ENCODE measurements around the gene FGFR4.
A peak's percentile ranks its signal among the peaks of the same experiment; 100 is the strongest.

FGFR4 gene

GRCh38 chr5:177103523-177104253, 17.0 kb downstream of the FGFR4 start:
- no peak for DNase-seq (ENCODE audit: low read depth)

GRCh38 chr5:177105691-177106476, 19.2 kb downstream of the FGFR4 start:
- no peak for DNase-seq (ENCODE audit: low read depth)

DNA sequence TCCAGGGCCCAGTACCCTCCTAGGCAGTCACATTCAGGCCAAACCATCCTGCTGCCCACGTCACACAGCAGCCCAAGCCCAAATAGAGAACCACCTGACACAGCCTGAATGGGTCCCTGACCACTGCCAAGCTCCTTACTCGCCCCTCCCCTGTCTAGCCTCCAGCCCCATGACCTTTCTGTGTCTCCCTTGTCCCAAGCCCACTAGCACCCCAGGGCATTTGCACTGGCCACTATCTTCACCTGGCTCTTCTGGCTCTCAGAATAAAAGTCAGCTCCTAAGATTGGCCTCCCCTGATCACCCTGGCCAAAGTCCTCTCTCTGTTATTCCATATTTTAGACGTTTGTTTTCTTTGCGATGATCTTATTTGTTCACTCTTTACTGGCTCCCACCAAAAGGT, 20.4 kb downstream of the FGFR4 start:
- DNase-seq (ENCODE audit: low read depth) = no peak

- no peak for DNase-seq (ENCODE audit: low read depth)
Observed at GRCh38 chr5:177109810-177110209, 23.1 kb downstream of the FGFR4 start.

- no peak for DNase-seq (ENCODE audit: low read depth)
Observed at GRCh38 chr5:177111720-177112394, 25.1 kb downstream of the FGFR4 start.

DNA sequence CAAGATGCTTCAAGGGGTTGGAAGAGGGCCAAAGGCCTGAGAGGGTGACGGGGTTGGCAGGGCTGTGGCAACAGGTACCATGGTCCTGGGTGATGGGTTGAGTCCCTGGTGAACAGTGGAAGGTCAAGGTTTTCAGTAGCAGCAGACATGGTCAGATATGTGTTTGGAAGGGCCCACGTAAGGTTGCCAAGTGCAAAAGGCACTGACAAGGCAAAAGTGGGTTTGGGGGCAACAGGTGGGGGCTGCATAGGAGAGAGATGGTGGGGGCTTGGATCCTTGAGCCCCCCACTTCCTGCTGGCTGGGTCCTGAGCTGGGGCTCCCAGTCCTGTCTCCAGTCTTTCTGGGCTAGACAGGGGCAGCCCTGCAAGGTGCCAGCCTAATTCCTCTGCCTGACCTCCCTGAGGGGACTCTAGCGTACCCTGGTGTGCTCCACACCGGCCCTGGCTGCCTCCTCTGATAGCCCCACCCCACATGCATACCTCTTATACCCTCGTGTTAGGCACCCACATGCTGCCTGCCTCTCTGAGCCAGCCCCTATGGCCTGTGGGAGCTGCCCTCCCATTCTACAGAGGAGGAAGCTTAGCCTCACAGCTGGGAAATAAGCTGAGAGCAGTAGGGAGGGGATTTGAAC, 26.0 kb downstream of the FGFR4 start:
- no peak for DNase-seq (ENCODE audit: low read depth)

DNA sequence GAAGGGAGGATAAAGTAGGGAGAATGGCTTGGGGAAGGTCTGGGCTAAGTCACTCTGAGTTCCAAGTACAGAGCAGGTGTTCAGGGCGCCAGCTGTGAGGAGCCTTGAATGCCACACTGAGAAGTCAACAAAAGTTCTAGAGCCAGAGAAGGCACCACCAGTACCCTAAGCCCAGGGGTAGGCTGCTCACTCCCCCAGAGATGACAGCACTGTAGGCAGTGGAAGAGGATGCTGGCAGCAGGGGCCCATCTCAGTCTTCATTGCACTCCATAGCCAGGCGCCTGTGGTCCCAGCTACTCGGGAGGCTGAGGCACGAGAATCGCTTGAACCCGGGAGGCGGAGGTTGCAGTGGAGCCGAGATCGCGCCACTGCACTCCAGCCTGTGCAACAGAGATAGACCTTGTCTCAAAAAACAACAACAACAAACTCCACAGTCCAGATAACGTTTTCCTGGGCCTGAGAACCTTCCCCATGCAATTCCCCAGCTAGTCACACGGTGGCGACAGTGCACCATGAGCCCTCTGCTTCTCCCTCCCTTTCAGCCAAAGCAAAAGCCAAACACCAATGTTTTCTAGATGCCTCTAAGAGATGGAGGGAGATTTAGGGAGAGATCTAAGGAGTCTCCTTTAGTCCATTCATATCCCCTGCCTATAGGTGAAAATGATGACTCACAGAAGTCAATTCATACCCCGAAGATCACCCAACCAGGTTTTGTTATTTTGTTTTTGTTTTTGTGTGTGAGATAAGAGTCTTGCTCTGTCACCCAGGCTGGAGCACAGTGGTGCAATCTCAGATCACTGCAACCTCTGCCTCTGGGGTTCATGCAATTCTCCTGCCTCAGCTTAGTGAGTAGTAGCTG, 27.1 kb downstream of the FGFR4 start:
- DNase-seq (ENCODE audit: low read depth) = peak; percentile 35

DNA sequence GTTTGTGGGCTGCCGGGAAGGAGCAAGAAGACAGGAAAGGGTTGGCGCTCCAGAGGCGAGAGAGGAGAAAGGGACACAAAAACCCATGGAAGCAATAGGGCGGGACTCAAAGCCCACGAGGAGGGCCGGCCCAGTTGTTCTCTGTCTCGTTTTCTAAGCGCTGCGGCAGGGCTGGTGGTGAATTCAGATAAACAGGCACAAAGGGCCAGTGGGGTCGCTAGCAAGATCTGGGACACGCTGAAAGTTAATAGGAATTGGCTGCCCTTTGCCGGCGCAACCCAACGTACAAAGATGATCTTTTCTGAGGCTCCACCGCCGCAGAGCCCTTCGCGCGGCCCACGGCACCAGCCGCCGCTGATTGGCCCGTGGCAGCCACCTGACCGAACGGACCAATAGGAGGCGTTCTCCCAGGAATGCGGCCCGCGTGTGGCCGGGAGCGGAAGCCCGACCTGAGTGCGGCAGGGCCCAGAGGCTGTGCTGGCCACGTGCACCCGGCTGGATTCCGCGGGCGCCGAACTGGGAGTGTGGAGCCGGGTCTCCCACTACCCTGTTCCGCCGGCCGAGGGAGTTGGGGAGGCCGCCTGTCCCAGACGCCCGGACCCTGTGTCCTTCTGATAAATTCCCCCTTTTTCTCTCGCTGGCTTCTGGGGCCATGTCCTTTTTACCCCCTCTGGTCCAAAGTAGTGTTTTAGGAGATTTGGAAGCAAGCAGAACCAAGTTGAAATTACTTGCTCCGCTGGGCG, 30.1 kb downstream of the FGFR4 start:
- DNase-seq (ENCODE audit: low read depth) = peak; percentile 36

- no peak for DNase-seq (ENCODE audit: low read depth)
Observed at GRCh38 chr5:177117441-177118045, 30.8 kb downstream of the FGFR4 start.

DNA sequence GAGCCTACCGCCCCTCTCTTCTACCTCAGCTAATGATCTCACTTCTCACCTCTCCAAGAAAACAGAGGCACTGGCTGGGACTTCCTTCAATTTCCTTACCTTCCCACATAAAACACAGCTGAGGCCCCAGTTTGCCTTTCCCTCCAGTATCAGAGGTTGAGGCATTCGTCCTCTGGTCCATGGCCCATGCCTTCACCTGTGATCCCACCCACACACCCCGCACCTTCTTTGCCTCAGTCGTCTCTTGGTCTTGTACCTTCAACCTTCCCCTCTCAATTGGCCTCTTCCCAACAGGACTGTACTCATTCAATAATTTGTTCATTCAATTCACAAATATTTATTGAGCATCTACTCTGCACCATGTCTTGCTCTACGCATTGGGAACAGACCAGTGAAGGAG, 35.9 kb downstream of the FGFR4 start:
- DNase-seq (ENCODE audit: low read depth) = no peak

DNA sequence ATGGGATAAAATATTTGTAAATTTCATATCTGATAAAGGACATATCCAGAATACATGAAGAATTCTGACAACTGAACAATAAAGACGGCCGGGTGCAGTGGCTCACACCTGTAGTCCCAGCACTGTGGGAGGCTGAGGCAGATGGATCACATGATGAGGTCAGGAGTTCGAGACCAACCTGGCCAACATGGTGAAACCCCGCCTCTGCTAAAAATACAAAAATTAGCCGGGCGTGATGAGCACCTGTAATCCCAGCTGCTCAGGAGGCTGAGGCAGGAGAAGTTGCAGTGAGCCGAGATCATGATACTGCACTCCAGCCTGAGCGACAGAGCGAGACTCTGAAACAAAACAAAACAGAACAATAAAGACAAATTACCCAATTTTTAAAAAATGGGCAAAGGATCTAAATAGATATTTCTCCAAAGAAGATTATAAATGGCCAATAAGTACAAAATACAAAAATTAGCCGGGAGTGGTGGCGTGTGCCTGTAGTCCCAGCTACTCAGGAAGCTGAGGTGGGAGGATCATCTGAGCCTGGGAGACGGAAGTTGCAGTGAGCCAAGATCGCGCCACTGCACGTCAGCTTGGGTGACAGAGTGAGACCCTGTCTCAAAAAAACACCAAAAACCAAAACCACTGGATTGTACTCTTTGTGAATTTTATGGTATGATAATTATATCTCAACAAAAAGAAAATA, 37.2 kb downstream of the FGFR4 start:
- no peak for DNase-seq (ENCODE audit: low read depth)

DNA sequence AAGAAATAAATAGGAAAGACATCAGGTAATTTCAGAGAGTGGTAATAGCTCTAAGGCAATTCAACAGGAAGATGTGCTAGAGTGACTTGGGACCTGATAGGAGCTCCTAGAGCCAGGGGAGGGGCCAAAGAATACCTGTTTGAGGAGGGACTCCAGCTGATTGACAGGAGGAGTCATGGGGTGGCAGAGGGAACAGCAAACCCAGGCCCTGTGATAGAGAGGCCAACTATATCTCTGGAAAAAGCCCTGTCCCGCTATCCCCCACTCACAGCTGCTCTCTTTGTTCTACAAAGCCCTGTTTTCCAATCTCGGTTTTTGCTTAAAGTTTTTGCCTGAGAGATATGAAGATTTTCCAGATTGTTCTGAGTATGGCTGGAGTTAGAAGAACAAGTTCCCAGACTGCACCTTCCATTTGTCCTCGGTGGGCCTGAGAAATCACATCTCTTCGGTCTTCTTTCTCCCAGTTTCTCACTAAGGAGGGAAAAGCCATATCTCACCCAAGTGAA, 37.8 kb downstream of the FGFR4 start:
- DNase-seq (ENCODE audit: low read depth) = no peak

DNA sequence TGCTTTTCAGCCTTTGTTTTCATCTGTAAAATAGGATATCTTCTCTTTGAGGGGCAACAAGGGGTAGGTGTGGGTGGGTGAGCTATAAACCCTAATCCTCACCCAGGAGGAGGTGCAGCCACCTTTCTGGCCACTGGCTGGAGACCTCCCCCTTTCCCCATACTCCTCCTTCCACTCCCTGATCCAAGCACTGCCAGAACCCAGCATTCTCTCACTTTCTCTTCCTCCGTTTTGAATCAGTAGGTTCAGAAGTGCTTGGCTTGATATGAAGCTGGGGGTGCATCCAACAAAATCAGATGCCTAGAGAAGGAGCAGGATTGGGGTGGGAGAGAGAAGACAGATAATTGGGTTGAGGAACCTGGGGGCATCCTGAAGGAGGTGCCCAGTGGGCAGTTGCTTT, 40.1 kb downstream of the FGFR4 start:
- no peak for DNase-seq (ENCODE audit: low read depth)

- DNase-seq (ENCODE audit: low read depth) = no peak
Observed at GRCh38 chr5:177128551-177128981, 41.9 kb downstream of the FGFR4 start.

DNA sequence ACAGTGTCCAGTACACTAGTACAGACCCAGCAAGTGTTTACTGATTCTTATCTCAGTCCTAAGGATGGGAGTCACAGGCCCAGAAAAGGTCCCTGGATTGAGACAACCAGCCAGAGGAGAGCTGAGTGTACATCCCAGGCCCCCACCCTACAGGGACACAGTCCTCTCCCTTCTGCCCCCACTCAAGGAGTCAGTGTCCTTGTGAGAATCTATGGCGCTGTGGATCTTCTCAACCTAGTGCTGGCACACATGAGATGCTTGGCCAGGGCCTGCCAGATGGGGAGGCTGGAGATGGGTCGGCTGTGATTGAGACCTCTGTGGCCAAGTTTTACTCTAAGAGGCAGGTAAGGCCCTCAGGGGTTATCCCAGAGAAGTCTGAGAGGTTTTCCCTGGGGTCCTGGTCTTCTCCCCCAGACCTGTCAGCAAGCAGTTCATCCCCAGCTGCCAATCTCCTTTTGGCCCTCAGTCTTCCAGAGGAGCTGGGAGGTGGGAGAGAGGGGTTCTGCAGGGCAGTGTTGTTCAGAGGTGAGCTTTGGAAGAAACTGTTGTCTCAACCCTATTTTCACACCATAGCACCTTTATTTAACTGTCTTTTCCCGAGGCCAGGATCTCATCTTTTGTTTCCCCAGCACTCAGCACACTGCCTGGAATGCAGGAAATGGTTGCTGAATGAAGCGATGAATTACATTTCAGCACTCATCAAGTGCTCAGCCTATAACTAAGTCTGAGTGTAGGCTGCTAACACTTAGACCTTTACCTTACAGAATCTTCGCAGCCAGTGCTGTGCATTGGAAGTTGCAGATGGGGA, 43.7 kb downstream of the FGFR4 start:
- no peak for DNase-seq (ENCODE audit: low read depth)

DNA sequence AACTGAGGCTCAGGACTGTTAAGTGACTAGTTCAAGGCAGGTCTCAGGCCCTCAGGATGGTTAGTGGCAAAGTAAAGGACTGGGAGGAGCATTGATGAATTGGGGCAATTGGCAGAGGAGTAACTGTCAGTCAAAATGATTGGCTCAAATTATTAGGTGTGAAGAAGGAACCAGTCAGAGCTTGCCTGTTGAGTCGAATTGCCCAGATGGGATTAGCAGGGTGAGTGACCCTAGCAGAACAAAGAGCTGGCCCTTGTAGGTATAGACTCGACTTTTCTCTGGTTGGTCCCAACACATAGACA, 44.3 kb downstream of the FGFR4 start:
- no peak for DNase-seq (ENCODE audit: low read depth)

DNA sequence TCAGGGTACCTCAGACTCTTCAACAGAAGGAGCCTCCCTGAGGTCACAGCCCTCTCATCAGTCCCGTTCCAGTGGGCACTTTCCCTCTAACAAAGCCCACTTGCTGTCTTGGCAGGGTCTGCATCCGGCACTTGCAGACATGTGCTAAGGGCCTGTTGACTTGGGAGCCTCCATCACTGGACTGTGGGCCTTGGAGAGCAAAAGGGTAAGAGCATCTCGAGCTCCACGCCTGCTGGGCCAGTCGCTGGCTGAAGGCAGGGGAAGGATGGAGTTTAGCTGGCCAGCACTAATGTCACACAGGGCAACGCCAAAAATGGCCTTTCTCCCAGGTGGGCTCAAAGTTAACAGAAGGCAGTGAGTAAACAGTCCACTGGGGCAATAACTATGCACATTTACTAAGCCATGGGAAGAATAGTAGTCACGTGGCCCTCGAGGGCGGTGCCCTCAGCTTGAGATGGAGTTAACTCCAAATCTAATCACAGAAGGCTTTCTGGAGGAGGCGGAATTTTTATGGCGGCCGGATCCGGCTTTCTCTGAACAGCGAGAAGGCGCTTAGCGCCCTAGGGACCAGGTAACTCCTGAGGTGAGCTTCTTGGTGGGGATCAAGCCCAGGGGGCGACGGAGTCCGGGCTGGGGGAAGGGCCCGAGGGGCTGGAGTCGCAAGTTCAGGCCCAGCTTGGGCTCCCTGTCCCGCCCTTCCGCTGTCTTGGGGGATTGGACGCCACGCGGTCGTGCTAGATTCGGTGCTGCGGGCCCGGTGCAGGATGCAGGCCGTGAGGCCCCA, 44.8 kb downstream of the FGFR4 start:
- no peak for DNase-seq (ENCODE audit: low read depth)

Measured in non-pigmented ciliary epithelial cell (primary cell).